Lower leg skin (tissue), 4 donors: ENCODE results near the gene UNC5CL. TPM values are rescaled to one million over a fixed set of nuclear protein-coding genes. Genes with fewer than 3 reads are reported as not detected.

Source experiments
- DNase-seq, 2 donors: peaks; one replicate each; pipeline ENCODE4 v3.0.0-alpha.2; 2019; ENCODE audit warnings: low spot score in 2 of 2
- H3K4me3 ChIP-seq: fragments of 200-600 bp; sonication (generic); 2 replicates; pipeline ENCODE4 v1.5.1; 2017; ENCODE audit warnings: mild to moderate bottlenecking, low read depth; ENCODE audit not compliant: poor library complexity, severe bottlenecking
- POLR2A ChIP-seq, 2 donors: fragments of 450-650 bp; IDR thresholded peaks; one replicate each; pipeline ENCODE4 v1.6.1; 2016 to 2017; ENCODE audit warnings: antibody characterized with exemption in 2 of 2, mild to moderate bottlenecking in 1 of 2, moderate library complexity in 1 of 2
- WGBS, 2 donors: methylation state at CpG; one replicate each; pipeline ENCODE4 v1.1.5; 2018; 5-methylcytosine and 5-hydroxymethylcytosine counted together
- intact Hi-C: fragments of 100-400 bp; cut with DNase I; formaldehyde crosslinking; loops from one replicate; pipeline ENCODE4 v1.15.0; 2023; ENCODE audit warnings: low total_unique reads
- total RNA-seq, 4 donors: library from RNA; depleted of rRNA; stranded (reverse); fragments of >200 nt; gene quantifications; one replicate each; pipeline ENCODE4 v1.1.0, GENCODE V29; 2016
- TF ChIP-seq, protein P1 (sequence below), 3 donors: fragments of 450-650 bp; IDR thresholded peaks; one replicate each; pipeline ENCODE4 v1.5.1; 2016; ENCODE audit warnings: antibody characterized with exemption in 3 of 3, mild to moderate bottlenecking in 3 of 3, moderate library complexity in 2 of 3

The UNC5CL gene
- total RNA-seq, 4 donors from 2014 or later = 0.49 to 3.2 (median 1.7) TPM

DNA sequence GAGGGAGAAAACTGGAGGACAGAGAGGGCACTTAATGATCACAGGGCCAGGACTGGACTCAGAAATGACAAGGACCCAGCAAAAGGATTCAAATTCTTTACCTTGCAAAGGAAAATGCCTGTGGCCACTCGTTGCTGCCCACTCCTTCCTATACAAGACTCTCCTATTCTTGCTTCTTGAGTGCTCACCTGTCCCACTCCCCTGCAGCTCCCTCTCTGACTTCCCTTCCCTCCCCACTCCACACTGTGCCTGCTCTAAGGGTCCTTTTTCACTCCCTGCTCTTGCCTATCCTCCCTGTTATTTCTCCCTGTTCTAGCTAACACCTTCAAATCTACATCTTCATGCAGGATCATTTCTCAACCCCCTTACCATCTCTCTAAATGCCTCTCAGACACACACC lies 56.1 kb downstream of the UNC5CL start:
- TF ChIP-seq, protein P1, sequence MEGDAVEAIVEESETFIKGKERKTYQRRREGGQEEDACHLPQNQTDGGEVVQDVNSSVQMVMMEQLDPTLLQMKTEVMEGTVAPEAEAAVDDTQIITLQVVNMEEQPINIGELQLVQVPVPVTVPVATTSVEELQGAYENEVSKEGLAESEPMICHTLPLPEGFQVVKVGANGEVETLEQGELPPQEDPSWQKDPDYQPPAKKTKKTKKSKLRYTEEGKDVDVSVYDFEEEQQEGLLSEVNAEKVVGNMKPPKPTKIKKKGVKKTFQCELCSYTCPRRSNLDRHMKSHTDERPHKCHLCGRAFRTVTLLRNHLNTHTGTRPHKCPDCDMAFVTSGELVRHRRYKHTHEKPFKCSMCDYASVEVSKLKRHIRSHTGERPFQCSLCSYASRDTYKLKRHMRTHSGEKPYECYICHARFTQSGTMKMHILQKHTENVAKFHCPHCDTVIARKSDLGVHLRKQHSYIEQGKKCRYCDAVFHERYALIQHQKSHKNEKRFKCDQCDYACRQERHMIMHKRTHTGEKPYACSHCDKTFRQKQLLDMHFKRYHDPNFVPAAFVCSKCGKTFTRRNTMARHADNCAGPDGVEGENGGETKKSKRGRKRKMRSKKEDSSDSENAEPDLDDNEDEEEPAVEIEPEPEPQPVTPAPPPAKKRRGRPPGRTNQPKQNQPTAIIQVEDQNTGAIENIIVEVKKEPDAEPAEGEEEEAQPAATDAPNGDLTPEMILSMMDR (IDR thresholded peaks at IDR 0.05) = no peak
- no peak for TF ChIP-seq POLR2A (IDR thresholded peaks at IDR 0.05)
- WGBS, 2 donors = 32 to 33% methylated on average over 1 of the region's 1 CpG
- no peak overlapping the region for H3K4me3 ChIP-seq
- intact Hi-C loops = no loop called here
- DNase-seq = no peak

DNA sequence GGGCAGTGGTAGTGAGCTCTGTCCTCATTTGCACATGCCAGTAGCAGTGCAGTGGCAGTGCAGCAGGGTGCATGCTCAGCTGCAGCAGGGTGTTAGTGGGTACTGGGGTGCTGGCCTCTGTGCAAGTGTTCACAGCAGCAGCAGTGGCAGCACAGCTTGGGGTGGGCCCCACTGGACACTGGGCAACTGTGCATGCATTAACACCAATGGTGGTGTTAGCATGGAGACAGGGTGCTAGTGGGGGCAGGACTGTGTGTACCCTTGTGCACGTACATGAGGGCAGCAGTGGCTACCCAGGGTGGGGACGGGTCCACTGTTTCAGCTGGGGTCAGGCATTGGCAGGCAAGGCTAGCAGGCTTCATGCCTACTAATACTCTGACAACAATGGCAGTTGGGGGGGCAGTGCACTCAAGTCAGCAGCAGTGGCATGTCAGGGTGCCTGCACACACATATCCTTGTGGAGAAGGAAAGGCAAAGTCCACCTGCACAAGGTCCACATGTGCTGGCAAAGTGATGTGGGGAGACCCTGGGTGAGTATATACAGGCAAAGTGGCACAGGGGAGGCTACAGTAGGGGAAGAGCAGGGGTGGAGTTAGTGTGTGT lies 60.2 kb downstream of the UNC5CL start:
- DNase-seq = no peak
- intact Hi-C loops = no loop called here
- 88 to 94% methylated on average over 2 of the region's 2 CpGs for WGBS, 2 donors
- no peak for TF ChIP-seq POLR2A (IDR thresholded peaks at IDR 0.05)
- TF ChIP-seq, protein P1 (IDR thresholded peaks at IDR 0.05) = no peak
- no peak overlapping the region for H3K4me3 ChIP-seq

DNA sequence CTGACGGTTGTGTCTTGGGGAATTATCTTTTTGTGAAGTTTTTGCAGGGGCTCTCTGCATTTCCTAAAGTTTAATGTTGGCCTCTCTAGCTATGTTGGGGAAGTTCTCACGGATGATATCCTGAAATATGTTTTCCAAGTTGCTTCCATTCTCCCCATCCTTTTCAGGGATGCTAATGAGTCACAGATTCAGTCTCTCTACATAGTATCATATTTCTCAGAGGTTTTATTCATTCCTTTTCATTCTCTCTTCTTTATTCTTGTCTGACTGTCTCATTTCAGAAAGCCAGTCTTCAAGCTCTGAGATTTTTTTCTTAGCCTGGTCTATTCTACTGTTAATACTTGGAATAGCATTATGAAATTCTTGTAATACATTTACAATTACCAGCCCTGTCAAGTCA lies 61.3 kb downstream of the UNC5CL start:
- intact Hi-C loops = no loop called here
- 76 to 79% methylated on average over 2 of the region's 2 CpGs for WGBS, 2 donors
- no peak for DNase-seq
- TF ChIP-seq, protein P1 (IDR thresholded peaks at IDR 0.05) = no peak
- TF ChIP-seq POLR2A (IDR thresholded peaks at IDR 0.05) = no peak
- no peak overlapping the region for H3K4me3 ChIP-seq

DNA sequence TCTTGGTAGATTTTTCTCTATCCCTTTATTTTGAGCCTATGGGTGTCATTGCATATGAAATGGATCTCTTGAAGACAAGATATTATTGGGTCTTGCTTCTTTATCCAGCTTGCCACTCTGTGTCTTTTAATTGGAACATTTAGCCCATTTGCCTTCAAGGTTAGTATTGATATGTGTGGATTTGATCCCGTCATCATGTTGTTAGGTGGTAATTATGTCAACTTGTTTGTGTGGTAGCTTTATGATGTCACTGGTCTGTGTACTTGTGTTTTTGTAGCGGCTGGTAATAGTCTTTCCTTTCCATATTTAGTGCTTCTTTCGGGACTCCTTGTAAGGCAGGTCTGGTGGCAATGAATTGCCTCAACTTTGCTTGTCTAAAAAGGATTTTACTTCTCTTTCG lies 61.9 kb downstream of the UNC5CL start:
- no peak overlapping the region for H3K4me3 ChIP-seq
- TF ChIP-seq POLR2A (IDR thresholded peaks at IDR 0.05) = no peak
- TF ChIP-seq, protein P1 (IDR thresholded peaks at IDR 0.05) = no peak
- DNase-seq = no peak
- intact Hi-C loops = no loop called here
- WGBS, 2 donors = 93 to 94% methylated on average over 4 of the region's 4 CpGs

Other genes with a start within 250 kb of the UNC5CL start
- gene TSPO2, start 3.2 kb upstream of the UNC5CL start, total RNA-seq = not detected
- not detected for gene APOBEC2, start 14.0 kb upstream of the UNC5CL start, total RNA-seq
- gene OARD1, start 33.1 kb upstream of the UNC5CL start, total RNA-seq = 10 to 100 TPM in 3 of 4 donors, 1 to 10 TPM in 1; 8.6 to 28.4 (median 18.4) TPM
- gene NFYA, start 33.8 kb upstream of the UNC5CL start, total RNA-seq = 10 to 100 TPM in 3 of 4 donors, 1 to 10 TPM in 1; 9.9 to 15.5 (median 14.4) TPM
- not detected for gene TREML1, start 115.1 kb upstream of the UNC5CL start, total RNA-seq
- 1 to 10 TPM in 1 of 4 donors, under 1 TPM in 1, not detected in 2; 0.46 to 3.5 TPM for gene TREM2, start 123.9 kb upstream of the UNC5CL start, total RNA-seq
- under 1 TPM in 1 of 4 donors, not detected in 3; 0.06 TPM for gene TREML2, start 161.9 kb upstream of the UNC5CL start, total RNA-seq
- not detected for gene TREML4, start 189.1 kb upstream of the UNC5CL start, total RNA-seq
- under 1 TPM in 2 of 4 donors, not detected in 2; 0.49 to 0.83 TPM for gene TREM1, start 247.5 kb upstream of the UNC5CL start, total RNA-seq